ELF-1 (cell line): Measurements from ENCODE around the gene ALK.

ENCODE experiments used
- DNase-seq: peaks from one replicate; pipeline ENCODE4 v3.0.0-alpha.2; 2016; ENCODE audit warnings: low read depth, low spot score

ALK gene

DNA sequence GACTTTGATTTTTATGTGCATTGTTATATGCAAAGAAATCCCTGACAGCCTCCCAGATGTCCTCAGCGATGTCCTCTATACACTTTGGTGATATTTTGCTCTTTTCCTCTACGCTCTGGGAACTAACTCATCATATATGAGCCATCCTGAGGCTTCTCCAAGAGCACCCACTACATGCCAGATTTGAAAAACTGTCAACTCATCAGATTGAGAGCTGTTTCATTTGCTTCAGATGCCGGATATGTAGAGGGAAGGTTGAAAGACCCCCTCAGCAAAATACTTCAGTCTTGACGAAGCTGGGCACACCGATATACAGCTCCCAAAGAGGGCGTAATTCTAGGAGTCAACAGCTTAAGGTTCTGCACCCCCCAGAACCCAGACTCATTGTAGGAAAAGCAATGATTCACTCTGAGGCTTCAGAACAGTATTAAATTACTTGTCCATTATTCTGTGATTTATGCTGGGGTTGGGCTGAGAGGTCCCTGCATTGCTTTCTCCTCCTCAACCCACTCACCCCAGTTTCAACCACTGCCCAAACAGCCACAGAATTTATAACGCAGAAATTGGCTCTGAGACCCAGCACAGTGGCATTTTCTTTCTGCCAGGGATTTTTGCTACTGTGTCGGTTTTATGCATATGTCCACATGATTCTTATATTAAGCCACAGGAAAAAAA lies 341.8 kb downstream of the ALK start:
- no peak for DNase-seq

DNA sequence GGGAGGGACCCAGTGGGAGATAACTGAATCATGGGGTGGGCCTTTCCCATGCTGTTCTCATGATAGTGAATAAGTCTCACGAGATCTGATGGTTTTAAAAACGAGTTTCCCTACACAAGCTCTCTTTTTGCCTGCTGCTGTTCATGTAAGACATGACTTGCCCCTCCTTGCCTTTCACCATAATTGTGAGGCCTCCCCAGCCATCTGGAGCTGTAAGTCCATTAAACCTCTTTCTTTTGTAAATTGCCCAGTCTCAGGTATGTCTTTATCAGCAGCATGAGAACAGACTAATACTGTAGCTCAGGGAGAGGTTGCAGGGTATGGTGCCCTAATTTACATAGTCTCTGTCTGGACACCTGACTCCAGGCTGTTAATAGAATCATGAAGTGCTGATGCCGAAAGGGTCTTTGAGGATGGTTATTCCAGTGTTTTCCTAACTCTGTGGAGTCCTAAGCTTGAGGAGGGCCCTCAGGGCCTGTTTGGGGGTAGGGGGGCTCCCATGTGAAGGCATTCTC lies 343.2 kb downstream of the ALK start:
- no peak for DNase-seq

DNA sequence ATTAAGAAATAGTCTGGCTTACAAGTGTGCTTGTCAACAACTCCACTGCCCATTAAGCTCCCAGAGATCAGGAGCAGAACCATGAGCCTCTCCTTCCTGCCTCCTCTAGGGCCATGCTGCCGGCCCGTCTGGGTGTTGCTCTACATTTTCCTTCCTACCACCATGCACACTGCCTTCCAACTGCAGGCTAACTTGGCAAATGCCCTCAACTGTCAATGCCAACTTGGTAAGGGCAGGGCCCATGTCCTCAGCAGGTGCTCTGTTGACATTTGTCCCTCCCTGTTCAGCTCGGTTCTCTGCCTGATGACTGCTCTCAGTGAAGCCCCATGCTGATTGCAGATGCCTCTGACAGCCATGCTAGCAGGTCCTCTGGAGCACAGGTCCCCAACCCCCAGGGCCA lies 345.2 kb downstream of the ALK start:
- DNase-seq: no peak

DNA sequence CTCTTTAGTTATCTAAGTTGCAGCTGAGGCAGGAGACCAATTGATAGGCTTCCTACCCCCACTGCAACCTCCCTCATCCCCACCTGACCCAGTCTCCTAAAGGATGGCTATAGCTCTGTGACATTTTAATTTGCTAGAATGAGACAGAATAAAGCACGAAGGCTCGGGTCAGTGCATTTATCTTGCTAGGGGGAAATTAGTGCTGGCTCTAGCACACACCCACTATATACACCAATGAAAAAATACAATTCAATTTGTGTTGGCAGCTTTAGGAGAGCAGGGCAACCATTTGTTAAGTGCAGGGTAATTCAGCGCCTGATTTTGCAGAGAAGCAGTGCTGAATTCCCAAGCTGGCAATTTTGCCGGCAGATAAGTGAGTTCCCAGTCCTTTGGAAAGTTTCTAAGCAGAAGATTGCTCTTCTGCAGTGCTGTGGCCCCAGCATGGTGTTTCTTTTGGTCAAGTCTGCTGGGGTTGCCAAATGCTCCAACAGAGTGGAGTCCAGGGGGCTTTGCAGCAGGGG lies 346.0 kb downstream of the ALK start:
- DNase-seq: no peak

DNA sequence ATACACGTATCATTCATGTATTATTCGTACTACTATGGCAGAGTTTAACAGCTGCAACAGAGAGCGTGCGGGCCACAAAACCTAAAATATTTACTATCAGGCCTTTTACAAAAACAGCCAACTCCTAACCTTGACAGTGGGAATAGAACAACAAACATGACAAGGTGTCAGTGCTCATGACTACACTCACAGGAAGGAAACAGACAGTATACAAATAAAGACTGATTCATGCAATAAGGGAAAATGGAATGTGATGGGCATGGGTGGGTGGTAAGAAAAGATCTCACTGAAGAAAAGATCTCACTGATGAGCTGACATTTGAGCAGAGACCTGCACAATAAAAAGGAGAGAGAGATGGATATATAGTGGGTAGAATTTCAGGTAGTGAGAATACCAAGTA lies 347.8 kb downstream of the ALK start:
- no peak for DNase-seq

DNA sequence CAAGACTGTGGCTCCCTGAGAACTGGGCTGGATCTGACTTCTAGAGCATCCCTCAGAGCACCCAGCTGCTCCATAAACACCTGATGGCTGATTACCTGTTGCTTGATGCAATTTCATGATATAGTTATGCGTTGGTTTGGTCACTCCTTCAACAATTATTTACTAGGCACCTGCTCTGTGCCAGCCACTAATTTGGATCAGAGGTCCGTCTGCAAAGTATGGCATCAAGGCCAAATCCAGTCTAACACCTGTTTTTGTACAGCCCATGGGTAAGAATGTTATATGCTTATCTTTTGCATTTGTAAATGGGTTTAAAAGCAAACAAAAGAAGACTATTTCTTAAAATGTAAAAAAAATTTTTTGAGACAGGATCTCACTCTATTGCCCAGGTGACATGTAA lies 348.2 kb downstream of the ALK start:
- no peak for DNase-seq

DNA sequence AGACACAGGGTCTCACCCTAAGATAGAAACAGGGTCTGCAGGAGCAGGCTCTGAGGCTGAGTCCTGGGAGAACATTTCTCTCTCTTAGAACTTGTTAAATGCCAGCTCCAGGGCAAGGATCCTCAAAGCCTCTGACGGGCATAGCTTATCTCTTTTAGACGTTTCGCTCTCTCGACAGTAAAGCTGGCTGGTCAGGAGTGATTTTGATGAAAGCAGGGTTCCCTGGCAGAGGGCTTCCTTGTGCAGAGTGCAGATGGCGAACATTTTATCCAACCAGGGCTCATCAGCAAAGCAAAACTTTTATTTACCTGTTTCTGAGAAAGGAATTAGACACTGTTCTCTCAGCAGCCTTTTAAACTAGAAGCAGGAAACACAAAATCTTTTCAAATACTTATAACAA lies 350.8 kb downstream of the ALK start:
- no peak for DNase-seq

DNA sequence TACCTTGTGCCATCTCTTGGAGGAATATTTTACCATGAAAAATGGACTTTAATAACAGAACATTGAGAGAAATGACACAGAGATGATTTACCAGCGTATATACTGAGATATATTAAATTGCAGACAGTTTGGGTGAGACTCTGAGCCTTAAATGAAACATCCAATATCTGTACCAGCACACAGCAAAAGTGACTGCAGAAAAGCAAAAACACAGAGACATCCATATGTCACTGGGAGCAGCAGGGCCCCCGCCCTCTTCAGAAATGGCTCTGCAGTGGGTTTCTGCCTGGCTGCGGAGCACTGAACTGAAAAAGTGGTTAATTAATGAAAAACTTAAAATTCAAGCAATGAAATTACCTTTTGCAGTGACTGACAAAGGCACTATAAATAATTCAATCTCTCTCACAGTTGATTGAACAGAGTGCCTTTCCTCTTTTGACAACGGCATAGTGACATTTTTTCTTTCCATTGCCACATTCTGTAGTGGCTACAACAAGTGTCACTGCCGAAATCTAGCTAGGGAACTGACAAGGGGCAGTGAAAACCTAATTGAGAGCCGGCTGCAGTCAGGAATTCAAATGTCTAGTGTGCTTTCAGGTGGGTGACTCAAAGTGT lies 353.4 kb downstream of the ALK start:
- DNase-seq: no peak

DNA sequence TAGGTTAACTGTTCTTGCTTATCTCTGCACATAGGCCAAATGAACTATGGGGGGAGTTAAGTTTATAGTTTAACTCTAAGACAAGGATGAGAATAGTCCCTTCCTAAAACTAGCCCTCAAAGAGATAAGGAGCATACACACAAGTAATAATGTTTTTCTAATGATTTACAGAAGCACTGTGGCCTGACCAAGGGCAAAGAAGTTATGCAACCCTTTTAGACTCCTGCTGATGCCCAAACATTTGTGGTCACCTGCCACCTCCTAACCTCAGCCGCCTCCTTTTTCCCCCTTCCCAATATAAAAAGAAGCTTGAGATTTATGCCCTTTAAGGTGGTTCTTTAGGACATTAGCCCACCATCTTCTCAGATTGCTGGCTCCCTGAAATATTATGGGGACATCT lies 357.7 kb downstream of the ALK start:
- DNase-seq: no peak

DNA sequence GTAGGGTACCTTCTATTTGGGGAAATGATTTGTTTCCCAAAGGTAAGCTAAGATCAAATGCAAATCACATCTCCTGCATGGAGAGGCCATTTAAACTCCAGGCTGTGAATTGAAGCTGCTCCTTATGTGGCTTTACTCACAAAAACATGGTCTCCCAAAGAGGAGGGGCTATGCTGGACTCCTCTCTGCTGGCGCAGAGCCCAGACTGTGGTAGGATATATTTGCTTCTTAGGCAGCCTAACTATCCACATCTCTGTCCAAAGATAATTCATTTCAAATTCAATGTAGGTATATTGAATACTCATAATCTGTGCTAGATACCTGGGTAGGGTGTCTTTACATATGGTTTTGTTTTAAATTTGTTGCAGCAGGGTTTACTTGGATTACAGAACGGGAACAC lies 358.5 kb downstream of the ALK start:
- no peak for DNase-seq

DNA sequence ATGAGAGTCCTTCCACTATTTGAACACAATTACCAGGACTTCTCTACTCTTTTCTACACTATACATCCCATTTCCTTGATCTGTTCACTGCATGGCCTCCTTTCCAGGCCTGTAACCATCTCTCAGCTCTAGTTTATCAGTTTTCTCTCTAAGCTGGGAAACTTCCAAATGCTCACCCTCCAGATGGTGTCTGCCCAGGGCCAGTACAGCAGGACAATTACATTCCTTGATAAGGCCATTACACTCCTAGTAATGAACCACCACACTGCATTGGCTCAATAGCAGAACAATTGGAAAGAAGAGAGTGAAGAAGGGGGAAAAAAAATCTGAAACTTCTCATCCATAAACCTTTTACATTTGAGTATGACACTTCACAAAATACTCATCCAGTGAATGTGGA lies 359.1 kb downstream of the ALK start:
- DNase-seq: no peak

DNA sequence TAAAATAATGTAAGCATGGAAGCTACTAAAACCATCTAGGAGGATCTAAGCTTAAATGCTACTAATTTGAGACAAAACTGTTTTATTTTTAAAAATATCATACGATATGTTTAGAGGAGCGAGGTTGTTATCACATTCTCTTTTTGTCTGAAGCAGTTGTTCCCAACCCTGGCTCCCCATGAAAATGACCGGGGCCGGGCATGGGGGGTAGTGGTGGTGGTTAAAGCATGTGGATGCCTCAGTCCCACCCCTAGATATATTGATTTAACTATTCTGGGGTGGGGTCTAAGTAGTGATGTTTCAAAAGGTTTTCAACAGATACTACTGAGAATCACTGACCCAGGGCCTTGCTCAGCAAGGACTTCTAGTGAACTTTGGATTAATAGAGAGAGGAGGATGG lies 359.8 kb downstream of the ALK start:
- no peak for DNase-seq

DNA sequence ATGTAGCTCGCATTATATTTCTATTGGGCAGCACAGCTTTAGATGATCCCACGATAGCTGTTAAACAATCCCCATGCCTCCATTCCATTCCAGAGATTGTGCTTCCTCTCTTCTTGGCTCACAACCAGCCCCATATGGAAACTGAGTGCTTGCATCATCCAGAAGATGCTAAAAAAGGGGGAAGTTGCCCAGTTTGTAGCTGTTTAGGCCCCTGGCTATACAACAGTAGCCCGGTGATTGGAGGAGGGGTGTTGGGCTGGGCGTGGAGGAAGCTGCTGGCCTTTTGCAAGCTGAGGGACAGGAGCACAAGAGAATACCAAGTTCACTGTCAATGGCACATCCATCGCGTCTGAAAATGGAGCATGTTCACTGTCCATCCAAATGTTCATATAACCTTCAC lies 360.2 kb downstream of the ALK start:
- no peak for DNase-seq

DNA sequence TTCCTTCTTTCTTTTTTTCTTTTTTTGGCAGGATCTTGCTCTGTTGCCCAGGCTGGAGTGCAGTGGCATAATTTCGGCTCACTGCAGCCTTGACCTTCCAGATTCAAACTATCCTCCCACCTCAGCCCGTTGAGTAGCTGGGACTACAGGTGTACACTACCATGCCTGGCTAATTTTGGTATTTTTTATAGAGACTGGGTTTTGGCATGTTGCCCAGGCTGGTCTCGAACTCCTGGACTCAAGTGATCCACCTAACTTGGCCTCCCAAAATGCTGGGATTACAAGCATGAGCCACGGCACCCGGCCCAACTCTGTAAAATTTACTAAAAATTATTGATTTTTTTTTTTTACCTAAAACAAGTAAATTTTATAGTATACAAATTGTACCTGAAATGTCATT lies 360.8 kb downstream of the ALK start:
- DNase-seq: no peak

DNA sequence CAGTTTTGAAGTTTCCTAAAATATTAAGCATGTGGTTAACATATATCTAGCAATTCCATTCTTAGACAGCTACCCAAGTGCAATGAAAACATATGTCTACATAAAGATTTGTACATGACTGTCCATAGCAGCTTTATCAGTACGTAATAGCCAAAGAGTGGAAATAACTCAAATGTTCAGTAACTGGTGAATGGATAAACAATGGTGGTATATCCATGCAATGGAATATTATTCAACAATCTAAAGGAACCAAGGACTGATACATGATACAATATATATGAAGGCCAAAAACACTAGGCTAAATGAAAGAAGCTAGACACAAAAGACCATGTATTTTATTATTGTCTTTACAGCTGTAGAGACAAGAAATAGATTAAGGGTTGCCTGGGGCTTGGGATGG lies 361.4 kb downstream of the ALK start:
- no peak for DNase-seq

DNA sequence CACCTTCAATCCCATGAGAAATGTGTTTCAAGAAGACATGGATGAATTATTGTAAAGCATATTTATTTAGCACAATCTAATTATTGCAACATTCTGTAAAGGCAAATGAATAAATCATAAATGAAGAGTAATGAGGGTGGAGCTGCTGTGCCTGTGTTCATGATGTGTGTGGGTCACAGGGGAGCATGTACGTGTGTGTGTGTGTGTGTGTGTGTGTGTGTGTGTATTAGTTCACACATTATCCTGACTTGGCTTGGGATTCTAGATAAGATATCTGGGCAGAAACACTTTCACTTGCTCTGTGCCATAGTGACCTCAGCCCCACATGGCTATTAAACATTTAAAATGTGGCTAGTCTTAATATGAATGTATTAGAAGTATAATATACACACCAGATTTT lies 361.8 kb downstream of the ALK start:
- DNase-seq: no peak

DNA sequence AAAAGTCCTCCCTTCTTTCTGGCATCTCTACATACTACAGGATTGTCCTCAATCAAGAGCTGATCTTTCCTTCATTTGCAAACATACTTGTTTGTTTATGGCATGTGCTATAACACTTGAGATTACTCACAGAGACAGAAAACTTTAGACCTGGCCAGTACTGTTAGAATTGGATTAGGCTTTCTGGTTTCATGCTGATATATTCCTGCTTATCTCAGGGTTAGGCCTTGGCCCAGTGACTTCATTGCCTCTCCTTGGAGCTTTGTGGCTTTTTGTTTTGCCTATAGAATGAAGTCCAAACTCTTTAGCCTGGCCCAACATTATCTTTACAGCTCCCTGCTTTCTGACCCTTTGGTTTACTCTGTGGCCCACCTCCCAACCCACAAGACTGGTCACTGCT lies 363.3 kb downstream of the ALK start:
- no peak for DNase-seq

DNA sequence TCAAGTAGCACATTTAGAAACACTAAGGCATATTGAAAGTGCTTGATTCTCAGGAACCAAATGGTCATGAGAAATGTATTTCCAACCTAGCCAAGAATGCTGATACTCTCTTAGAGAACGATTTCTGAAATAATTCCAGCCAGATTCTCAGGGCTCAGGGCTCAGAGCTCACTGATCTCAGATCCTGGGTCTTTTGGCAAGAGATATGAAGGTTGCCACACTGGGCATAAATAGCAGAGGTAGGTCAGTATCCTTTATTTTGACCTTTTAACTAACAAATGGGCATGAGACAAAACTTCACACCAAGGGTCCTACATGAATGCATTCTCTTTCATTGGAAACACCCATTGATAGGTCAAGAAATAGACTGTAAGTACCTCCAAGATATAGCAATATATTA lies 364.1 kb downstream of the ALK start:
- DNase-seq: no peak

DNA sequence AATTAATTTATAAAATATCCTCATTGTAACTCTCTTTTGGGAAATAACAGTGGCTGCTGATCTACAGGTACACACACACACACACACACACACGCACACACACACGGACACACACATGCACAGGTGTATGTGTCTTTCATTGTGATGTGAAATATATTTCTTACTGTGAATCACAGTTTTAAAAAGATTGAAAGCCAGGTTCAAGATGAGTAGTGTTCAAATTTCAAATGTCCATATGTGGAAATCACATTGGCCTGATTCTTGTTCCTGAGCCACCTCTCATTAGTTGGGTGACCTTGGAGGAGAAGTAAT lies 372.4 kb downstream of the ALK start:
- DNase-seq: no peak

DNA sequence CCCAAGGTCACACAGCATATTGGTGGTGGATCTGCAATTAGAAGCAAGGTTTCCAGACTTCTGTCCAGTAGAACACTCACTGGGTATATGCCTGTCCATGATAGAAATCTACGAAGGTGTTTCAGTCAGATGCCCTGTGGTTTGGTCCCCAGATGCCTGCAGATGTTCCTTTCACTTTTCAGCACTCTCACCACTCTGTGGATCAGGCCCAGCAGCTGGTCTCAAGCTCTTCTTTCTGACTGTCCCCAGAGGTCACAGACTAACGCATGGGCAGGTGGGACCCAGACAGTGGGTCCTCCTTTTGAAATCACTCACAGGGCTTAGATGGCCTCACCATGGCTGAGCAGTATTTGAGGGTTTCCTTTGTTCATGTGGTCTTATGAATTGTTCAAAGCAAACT lies 376.5 kb downstream of the ALK start:
- DNase-seq: no peak

DNA sequence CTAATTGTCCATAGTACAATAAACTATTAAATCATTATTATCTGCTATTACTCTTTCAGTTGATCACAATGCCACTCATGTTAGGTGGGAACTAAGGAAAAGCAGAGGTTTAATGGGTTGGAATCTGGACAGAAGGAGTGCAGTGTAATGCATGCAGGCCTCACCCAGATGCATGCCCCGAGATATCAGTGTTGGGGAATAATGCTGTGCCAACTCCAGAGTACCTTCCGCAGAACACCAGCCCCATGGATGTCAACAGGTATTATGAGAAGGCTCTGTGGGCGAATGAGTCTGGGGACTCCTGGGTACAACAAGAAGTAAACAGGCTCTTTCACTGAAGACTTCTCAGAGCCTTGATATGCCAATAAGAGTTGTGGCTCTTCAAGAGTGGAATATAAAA lies 377.4 kb downstream of the ALK start:
- DNase-seq: no peak

DNA sequence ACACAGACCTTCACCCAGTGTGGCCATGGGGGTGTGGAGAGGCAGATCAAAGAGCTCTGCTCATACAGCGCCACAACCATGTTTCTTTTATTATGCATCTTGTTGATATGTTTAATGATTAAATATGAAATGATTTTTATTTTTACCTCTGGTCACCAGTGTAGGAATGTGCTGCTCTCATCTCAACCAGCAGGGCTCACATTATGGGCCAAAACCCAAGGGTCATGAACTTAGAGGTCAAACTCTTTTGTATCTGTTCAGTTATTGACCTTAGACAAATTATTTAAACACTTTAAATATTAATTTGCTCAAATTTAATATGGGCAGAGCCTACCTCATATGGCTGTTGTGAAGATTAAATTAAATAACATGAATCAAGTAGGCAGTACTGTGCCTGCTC lies 386.2 kb downstream of the ALK start:
- no peak for DNase-seq

DNA sequence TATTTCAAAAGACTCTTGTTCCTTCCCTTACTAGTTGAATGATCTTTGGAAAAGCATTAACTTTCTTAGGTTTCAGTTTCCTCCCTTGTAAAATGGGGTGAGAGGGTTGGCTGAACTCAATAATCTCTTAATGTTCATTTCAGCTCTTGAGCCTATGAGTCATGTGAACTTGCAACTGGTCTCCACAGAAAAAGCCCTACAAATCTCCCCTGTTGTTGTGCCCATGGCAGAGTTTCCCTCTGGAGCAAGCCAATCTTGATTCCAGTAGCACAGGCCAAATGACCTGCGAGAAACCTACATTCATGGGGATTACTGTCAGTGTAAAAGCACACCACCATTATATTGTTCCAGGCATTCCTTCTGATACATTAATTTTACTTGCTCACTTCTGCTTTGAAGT lies 388.9 kb downstream of the ALK start:
- no peak for DNase-seq

DNA sequence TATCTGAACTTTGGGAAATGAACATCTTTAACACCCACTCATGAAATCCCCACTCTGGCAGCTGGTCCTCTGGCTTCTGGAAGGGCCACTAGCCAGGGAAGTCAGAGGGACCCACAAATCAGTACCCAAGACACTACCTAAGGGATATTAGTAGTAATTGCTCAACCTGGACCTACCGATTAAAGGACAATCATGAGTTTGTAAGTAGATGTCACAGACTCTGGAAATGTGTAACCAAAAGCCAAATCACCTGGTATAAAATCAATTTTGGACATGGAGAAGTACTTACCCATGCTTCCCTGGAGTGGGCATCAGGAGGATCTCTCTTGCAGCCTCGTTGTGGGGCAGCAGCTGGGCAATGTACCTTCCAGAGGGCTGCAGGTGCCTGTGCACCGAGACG lies 389.8 kb downstream of the ALK start:
- no peak for DNase-seq
